HCT116 (cell line): ENCODE data around the gene HSPA12A. TPM values are rescaled to one million over a fixed set of nuclear protein-coding genes. Genes with fewer than 3 reads are reported as not detected.

Experiments used
- ATAC-seq: fragments of 200-7000 bp; cut with Tn5 transposase; 2 replicates; pipeline ENCODE4 v1.9.1; 2020; ENCODE audit warnings: mild to moderate bottlenecking, moderate library complexity
- BruUV-seq: library from RNA; stranded (reverse); fragments of 400-500 nt; replicated peaks from 2 replicates; lab custom pipeline; 2021; lab: Mats Ljungman, UMichigan
- CTCF ChIA-PET: fragments of 300-600 bp; sonication (Branson Sonifier 250); formaldehyde crosslinking; loops from one replicate; lab custom pipeline; 2021; ENCODE audit warnings: antibody characterized with exemption; lab: Charles Lee
- POLR2A ChIA-PET: fragments of 300-600, 350-600 bp; sonication (Branson Sonifier 250); formaldehyde crosslinking; loops from one replicate; lab custom pipeline; 2021; ENCODE audit warnings: antibody characterized with exemption; lab: Charles Lee
- RAD21 ChIA-PET, 2 experiments: fragments of 300-600 bp; sonication (Branson Sonifier 250); formaldehyde crosslinking; loops; one replicate each; lab custom pipeline; 2023; ENCODE audit warnings: low total read pairs in 2 of 2; ENCODE audit not compliant: uncharacterized antibody in 2 of 2, unreplicated experiment in 2 of 2, low non-redundant PET in 1 of 2; lab: Charles Lee
- DNase-seq: peaks from one replicate; pipeline ENCODE4 v3.0.0-alpha.2; 2010; ENCODE audit warnings: low read depth, low spot score
- H2AFZ ChIP-seq: fragments of 200-600 bp; shearing (Covaris generic), sonication (generic); 2 replicates; pipeline ENCODE4 v1.6.1; 2017; ENCODE audit warnings: low read depth, mixed run types, mixed read lengths, antibody characterized with exemption, low read length; ENCODE audit not compliant: poor library complexity, severe bottlenecking
- H3K27ac ChIP-seq: 2 replicates; pipeline ENCODE4 v1.5.1; 2012; ENCODE audit warnings: low read depth, low read length
- H3K27me3 ChIP-seq: fragments of 200-600 bp; sonication (generic); 2 replicates; pipeline ENCODE4 v1.6.1; 2016; ENCODE audit warnings: mixed run types, low read length, mixed read lengths; ENCODE audit not compliant: insufficient read depth
- H3K36me3 ChIP-seq, 2 experiments: fragments of 200-500 bp in 1 of 2; fragments of 200-600 bp in 1 of 2; sonication (Bioruptor generic) in 1 of 2; sonication (generic) in 1 of 2; 2 replicates each; pipeline versions ENCODE4 v1.5.1 to v1.6.1; 2014 to 2016; ENCODE audit warnings: low read length in 2 of 2, inconsistent platforms in 1 of 2, mixed read lengths in 1 of 2, mixed run types in 1 of 2; ENCODE audit not compliant: insufficient read depth in 2 of 2, control insufficient read depth in 1 of 2
- H3K4me1 ChIP-seq, 2 experiments: fragments of 200-600 bp in 1 of 2; sonication (generic) in 1 of 2; 2 replicates each; pipeline versions ENCODE4 v1.5.1 to v1.6.1; 2012 to 2017; ENCODE audit warnings: low read length in 2 of 2, inconsistent platforms in 1 of 2, mild to moderate bottlenecking in 1 of 2, mixed read lengths in 1 of 2, mixed run types in 1 of 2, moderate library complexity in 1 of 2; ENCODE audit not compliant: insufficient read depth in 2 of 2, control insufficient read depth in 1 of 2
- H3K4me2 ChIP-seq: fragments of 200-600 bp; sonication (generic); 2 replicates; pipeline ENCODE4 v1.6.1; 2017; ENCODE audit warnings: mixed run types, low read length, mixed read lengths
- H3K4me3 ChIP-seq, 2 experiments: fragments of 200-600 bp in 1 of 2; sonication (generic) in 1 of 2; replicated peaks in 1 of 2; 2 replicates each; pipeline ENCODE4 v1.5.1; 2011 to 2016; ENCODE audit warnings: low read length in 2 of 2, control low read depth in 1 of 2, low read depth in 1 of 2, mild to moderate bottlenecking in 1 of 2, mixed read lengths in 1 of 2, mixed run types in 1 of 2
- H3K79me2 ChIP-seq: fragments of 200-600 bp; sonication (generic); 2 replicates; pipeline ENCODE4 v1.6.1; 2017; ENCODE audit warnings: mild to moderate bottlenecking, mixed run types, low read length, moderate library complexity, mixed read lengths; ENCODE audit not compliant: insufficient read depth
- H3K9ac ChIP-seq: fragments of 200-600 bp; sonication (generic); 2 replicates; pipeline ENCODE4 v1.6.1; 2016; ENCODE audit warnings: low read length, mixed read lengths
- H3K9me2 ChIP-seq: fragments of 200-600 bp; sonication (generic), shearing (Covaris generic); 2 replicates; pipeline ENCODE4 v1.6.1; 2017; ENCODE audit warnings: mixed run types, mild to moderate bottlenecking, moderate library complexity; ENCODE audit not compliant: insufficient read depth
- H3K9me3 ChIP-seq, 2 experiments: fragments of 200-500 bp in 1 of 2; fragments of 200-600 bp in 1 of 2; sonication (Bioruptor generic) in 1 of 2; sonication (generic) in 1 of 2; 2 replicates each; pipeline ENCODE4 v1.6.1; 2014 to 2017; ENCODE audit warnings: low read length in 2 of 2, mixed read lengths in 2 of 2, inconsistent platforms in 1 of 2, low read depth in 1 of 2, mild to moderate bottlenecking in 1 of 2, mixed run types in 1 of 2, moderate library complexity in 1 of 2; ENCODE audit not compliant: control insufficient read depth in 1 of 2, insufficient read depth in 1 of 2
- H4K20me1 ChIP-seq: fragments of 200-600 bp; sonication (generic), shearing (Covaris generic); 2 replicates; pipeline ENCODE4 v1.6.1; 2017; ENCODE audit warnings: mixed run types, mild to moderate bottlenecking, moderate library complexity; ENCODE audit not compliant: insufficient read depth
- CBX3 ChIP-seq: IDR thresholded peaks from 2 replicates; pipeline ENCODE4 v1.6.1; 2012; ENCODE audit warnings: low read depth
- EGR1 ChIP-seq: IDR thresholded peaks from 2 replicates; pipeline ENCODE4 v1.6.1; 2012; ENCODE audit warnings: low read depth
- EZH2 ChIP-seq: fragments of 200-600 bp; sonication (generic); IDR thresholded peaks from 2 replicates; pipeline ENCODE4 v1.6.1; 2017; ENCODE audit warnings: antibody characterized with exemption, mixed run types
- EZH2phosphoT487 ChIP-seq: fragments of 200-600 bp; IDR thresholded peaks from 2 replicates; pipeline ENCODE4 v1.6.1; 2018; ENCODE audit warnings: antibody characterized with exemption, borderline replicate concordance
- FOSL1 ChIP-seq: IDR thresholded peaks from 2 replicates; pipeline ENCODE4 v1.6.1; 2012; ENCODE audit warnings: low read depth
- JUND ChIP-seq: IDR thresholded peaks from 2 replicates; pipeline ENCODE4 v1.6.1; 2012
- POLR2AphosphoS5 ChIP-seq: IDR thresholded peaks from 2 replicates; pipeline ENCODE4 v1.6.1; 2011; ENCODE audit warnings: mild to moderate bottlenecking, low read depth, low read length, moderate library complexity
- RAD21 ChIP-seq: IDR thresholded peaks from 2 replicates; pipeline ENCODE4 v1.6.1; 2012; ENCODE audit warnings: low read depth, mild to moderate bottlenecking
- SRF ChIP-seq: IDR thresholded peaks from 2 replicates; pipeline ENCODE4 v1.6.1; 2012; ENCODE audit warnings: low read depth
- TCF7L2 ChIP-seq: IDR thresholded peaks from 2 replicates; pipeline ENCODE4 v1.7.0; 2011; ENCODE audit warnings: borderline replicate concordance, inconsistent platforms; ENCODE audit not compliant: insufficient read depth, insufficient read length; ENCODE audit errors: extremely low read depth
- ZFX ChIP-seq: fragments of 450-650 bp; IDR thresholded peaks from 2 replicates; pipeline ENCODE4 v1.6.1; 2017
- ZNF274 ChIP-seq: fragments of 200-500 bp; sonication (Bioruptor generic); IDR thresholded peaks from 2 replicates; pipeline ENCODE4 v1.6.1; 2014; ENCODE audit warnings: mild to moderate bottlenecking, low read depth, low read length, inconsistent platforms
- intact Hi-C: fragments of 100-400 bp; cut with micrococcal nuclease; formaldehyde crosslinking; loops from 2 replicates; pipeline ENCODE4 v1.10.0; 2022
- total RNA-seq: library from RNA; stranded (reverse); gene quantifications from one replicate; pipeline ENCODE4 v1.2.1, GENCODE V29; 2021; ENCODE audit not compliant: unreplicated experiment
- TF ChIP-seq, protein P1 (sequence below): IDR thresholded peaks from 2 replicates; pipeline ENCODE4 v1.6.1; 2012
- TF ChIP-seq, protein P2 (sequence below): IDR thresholded peaks from 2 replicates; pipeline ENCODE4 v1.6.1; 2012
- TF ChIP-seq, protein P3 (sequence below): IDR thresholded peaks from 2 replicates; pipeline ENCODE4 v1.6.1; 2011; ENCODE audit warnings: mild to moderate bottlenecking, low read length, moderate library complexity; ENCODE audit not compliant: insufficient replicate concordance; ENCODE audit errors: extremely low read depth
- TF ChIP-seq, protein P4 (sequence below): IDR thresholded peaks from 2 replicates; pipeline ENCODE4 v1.6.1; 2012; ENCODE audit warnings: low read depth

HSPA12A gene
- total RNA-seq, 1 experiment from 2014 or later = 19.8 TPM

DNA sequence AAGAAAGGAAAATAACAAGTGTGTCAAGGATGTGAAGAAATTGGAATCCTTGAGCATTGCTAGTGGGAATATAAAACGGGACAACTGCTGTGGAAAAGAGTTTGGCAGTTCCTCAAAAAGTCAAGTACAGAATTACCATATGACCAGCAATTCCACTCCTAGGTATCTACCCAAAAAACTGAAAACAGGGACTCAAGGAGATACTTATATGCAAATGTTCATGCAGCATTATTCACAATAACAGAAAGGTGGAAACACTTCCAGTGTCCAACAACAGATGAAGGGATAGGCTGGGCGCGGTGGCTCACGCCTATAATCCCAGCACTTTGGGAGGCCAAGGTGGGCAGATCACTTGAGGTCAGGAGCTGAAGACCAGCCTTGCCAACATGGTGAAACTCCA, 33.5 kb downstream of the HSPA12A start:
- no peak for TF ChIP-seq ZFX
- TF ChIP-seq SRF = no peak
- TF ChIP-seq EGR1 = no peak
- TF ChIP-seq, protein P1, sequence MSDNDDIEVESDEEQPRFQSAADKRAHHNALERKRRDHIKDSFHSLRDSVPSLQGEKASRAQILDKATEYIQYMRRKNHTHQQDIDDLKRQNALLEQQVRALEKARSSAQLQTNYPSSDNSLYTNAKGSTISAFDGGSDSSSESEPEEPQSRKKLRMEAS = no peak
- TF ChIP-seq POLR2AphosphoS5 = no peak
- TF ChIP-seq, protein P2, sequence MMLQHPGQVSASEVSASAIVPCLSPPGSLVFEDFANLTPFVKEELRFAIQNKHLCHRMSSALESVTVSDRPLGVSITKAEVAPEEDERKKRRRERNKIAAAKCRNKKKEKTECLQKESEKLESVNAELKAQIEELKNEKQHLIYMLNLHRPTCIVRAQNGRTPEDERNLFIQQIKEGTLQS = no peak
- no peak overlapping the region for H3K4me3 ChIP-seq
- POLR2A ChIA-PET = no interaction called here
- no peak overlapping the region for H3K4me2 ChIP-seq
- H3K27me3 ChIP-seq = no peaks in the 10 kb centered on the region
- H2AFZ ChIP-seq = no peak overlapping the region
- H4K20me1 ChIP-seq = no peaks in the 10 kb centered on the region
- no peak overlapping the region for H3K27ac ChIP-seq
- no peaks in the 10 kb centered on the region for H3K9me2 ChIP-seq
- H3K79me2 ChIP-seq = no peaks in the 10 kb centered on the region; the same call in 1 of the 2 replicates
- intact Hi-C loops = no loop called here
- CTCF ChIA-PET = no interaction called here
- H3K9me3 ChIP-seq = no peaks in the 10 kb centered on the region
- BruUV-seq = no TSS peak
- DNase-seq (no peak), ATAC-seq (no peak)
- RAD21 ChIA-PET = no interaction called here
- H3K36me3 ChIP-seq = no peaks in the 10 kb centered on the region
- H3K4me1 ChIP-seq = no peaks in the 10 kb centered on the region
- no peak overlapping the region for H3K9ac ChIP-seq

DNA sequence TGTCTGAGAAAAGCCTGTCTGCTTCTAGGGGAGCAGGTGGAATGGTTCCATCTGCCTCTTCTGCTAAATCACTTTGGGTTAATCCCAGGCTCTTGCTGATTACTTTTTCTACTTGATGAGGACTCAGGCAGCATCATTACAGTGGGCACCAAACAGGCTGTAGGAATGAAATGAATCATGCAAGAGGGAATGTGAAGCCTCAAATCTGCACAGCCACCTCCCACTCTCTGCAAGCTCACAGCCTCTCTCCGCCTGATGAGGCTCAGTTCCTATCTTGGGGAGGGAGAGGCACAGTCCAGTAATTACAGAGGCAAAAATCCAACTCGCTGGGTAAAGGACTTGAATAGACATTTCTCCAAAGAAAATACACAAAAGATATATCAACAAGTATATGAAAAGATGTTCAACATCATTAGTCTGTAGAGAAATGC, 34.0 kb downstream of the HSPA12A start:
- ATAC-seq (no peak), DNase-seq (no peak)
- intact Hi-C loops = no loop called here
- no peaks in the 10 kb centered on the region for H3K9me3 ChIP-seq
- no peaks in the 10 kb centered on the region for H3K9me2 ChIP-seq
- H3K79me2 ChIP-seq = no peaks in the 10 kb centered on the region; the same call in 1 of the 2 replicates
- RAD21 ChIA-PET = no interaction called here
- no peaks in the 10 kb centered on the region for H3K36me3 ChIP-seq
- H2AFZ ChIP-seq = no peak overlapping the region
- H4K20me1 ChIP-seq = no peaks in the 10 kb centered on the region
- H3K27ac ChIP-seq = no peak overlapping the region
- BruUV-seq = no TSS peak
- H3K27me3 ChIP-seq = no peaks in the 10 kb centered on the region
- POLR2A ChIA-PET = no interaction called here
- no peak overlapping the region for H3K9ac ChIP-seq
- no peak overlapping the region for H3K4me3 ChIP-seq
- CTCF ChIA-PET = no interaction called here
- no peak overlapping the region for H3K4me2 ChIP-seq
- no peaks in the 10 kb centered on the region for H3K4me1 ChIP-seq
- no peak for TF ChIP-seq FOSL1
- TF ChIP-seq, protein P3, sequence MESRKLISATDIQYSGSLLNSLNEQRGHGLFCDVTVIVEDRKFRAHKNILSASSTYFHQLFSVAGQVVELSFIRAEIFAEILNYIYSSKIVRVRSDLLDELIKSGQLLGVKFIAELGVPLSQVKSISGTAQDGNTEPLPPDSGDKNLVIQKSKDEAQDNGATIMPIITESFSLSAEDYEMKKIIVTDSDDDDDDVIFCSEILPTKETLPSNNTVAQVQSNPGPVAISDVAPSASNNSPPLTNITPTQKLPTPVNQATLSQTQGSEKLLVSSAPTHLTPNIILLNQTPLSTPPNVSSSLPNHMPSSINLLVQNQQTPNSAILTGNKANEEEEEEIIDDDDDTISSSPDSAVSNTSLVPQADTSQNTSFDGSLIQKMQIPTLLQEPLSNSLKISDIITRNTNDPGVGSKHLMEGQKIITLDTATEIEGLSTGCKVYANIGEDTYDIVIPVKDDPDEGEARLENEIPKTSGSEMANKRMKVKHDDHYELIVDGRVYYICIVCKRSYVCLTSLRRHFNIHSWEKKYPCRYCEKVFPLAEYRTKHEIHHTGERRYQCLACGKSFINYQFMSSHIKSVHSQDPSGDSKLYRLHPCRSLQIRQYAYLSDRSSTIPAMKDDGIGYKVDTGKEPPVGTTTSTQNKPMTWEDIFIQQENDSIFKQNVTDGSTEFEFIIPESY = no peak
- TF ChIP-seq, protein P4, sequence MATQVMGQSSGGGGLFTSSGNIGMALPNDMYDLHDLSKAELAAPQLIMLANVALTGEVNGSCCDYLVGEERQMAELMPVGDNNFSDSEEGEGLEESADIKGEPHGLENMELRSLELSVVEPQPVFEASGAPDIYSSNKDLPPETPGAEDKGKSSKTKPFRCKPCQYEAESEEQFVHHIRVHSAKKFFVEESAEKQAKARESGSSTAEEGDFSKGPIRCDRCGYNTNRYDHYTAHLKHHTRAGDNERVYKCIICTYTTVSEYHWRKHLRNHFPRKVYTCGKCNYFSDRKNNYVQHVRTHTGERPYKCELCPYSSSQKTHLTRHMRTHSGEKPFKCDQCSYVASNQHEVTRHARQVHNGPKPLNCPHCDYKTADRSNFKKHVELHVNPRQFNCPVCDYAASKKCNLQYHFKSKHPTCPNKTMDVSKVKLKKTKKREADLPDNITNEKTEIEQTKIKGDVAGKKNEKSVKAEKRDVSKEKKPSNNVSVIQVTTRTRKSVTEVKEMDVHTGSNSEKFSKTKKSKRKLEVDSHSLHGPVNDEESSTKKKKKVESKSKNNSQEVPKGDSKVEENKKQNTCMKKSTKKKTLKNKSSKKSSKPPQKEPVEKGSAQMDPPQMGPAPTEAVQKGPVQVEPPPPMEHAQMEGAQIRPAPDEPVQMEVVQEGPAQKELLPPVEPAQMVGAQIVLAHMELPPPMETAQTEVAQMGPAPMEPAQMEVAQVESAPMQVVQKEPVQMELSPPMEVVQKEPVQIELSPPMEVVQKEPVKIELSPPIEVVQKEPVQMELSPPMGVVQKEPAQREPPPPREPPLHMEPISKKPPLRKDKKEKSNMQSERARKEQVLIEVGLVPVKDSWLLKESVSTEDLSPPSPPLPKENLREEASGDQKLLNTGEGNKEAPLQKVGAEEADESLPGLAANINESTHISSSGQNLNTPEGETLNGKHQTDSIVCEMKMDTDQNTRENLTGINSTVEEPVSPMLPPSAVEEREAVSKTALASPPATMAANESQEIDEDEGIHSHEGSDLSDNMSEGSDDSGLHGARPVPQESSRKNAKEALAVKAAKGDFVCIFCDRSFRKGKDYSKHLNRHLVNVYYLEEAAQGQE = no peak
- TF ChIP-seq EZH2 = no peak
- TF ChIP-seq ZFX = no peak
- no peak for TF ChIP-seq JUND
- no peak for TF ChIP-seq RAD21
- no peak for TF ChIP-seq ZNF274
- TF ChIP-seq CBX3 = no peak
- TF ChIP-seq, protein P2 = no peak
- TF ChIP-seq TCF7L2 = no peak
- no peak for TF ChIP-seq EZH2phosphoT487
